ENCODE measurements around the gene NEK9.

- TF ChIP-seq CTCF (IDR thresholded peaks at IDR 0.05; ENCODE audit: low read depth, low read length): no peak
- TF ChIP-seq MAX (IDR thresholded peaks at IDR 0.05; ENCODE audit: low read depth, low read length): no peak
- TF ChIP-seq POLR2A (IDR thresholded peaks at IDR 0.05; ENCODE audit: extremely low read depth, insufficient read length): no peak
- no peak for TF ChIP-seq MYC (IDR thresholded peaks at IDR 0.05; ENCODE audit: low read depth, low read length)
Measured at GRCh38 chr14:75092698-75093097, 34.1 kb downstream of the NEK9 start.

Data from NB4 (cell line).